Vagina (tissue), 2 donors: ENCODE data around the gene KMT5C. TPM values are rescaled to one million over a fixed set of nuclear protein-coding genes. Genes with fewer than 3 reads are reported as not detected.
A peak's percentile ranks its signal among the peaks of the same experiment; 100 is the strongest.

Source experiments
- DNase-seq, 2 donors: peaks; one replicate each; pipeline ENCODE4 v3.0.0-alpha.2; 2017; ENCODE audit errors: extremely low spot score in 2 of 2
- H3K27ac ChIP-seq: fragments of 200-600 bp; sonication (generic); one replicate; pipeline ENCODE4 v1.5.1; 2019
- H3K27me3 ChIP-seq: fragments of 200-600 bp; sonication (generic); one replicate; pipeline ENCODE4 v1.5.1; 2019
- H3K36me3 ChIP-seq, 2 donors: fragments of 200-600 bp; sonication (generic); one replicate each; pipeline ENCODE4 v1.5.1; 2017 to 2019
- H3K4me1 ChIP-seq: fragments of 200-600 bp; sonication (generic); one replicate; pipeline ENCODE4 v1.5.1; 2019
- H3K4me3 ChIP-seq, 2 donors: fragments of 200-600 bp; sonication (generic); 1 replicate in 1 of 2; 2 replicates in 1 of 2; pipeline ENCODE4 v1.5.1; 2016 to 2019
- H3K9me3 ChIP-seq: fragments of 200-600 bp; sonication (generic); one replicate; pipeline ENCODE4 v1.5.1; 2019
- POLR2A ChIP-seq, 2 donors: fragments of 450-650 bp; IDR thresholded peaks; one replicate each; pipeline ENCODE4 v1.6.1; 2017; ENCODE audit warnings: antibody characterized with exemption in 2 of 2, mild to moderate bottlenecking in 2 of 2, moderate library complexity in 2 of 2
- POLR2AphosphoS5 ChIP-seq, 2 donors: sonication (generic); formaldehyde crosslinking; IDR thresholded peaks; one replicate each; pipeline ENCODE4 v1.9.0; 2017; ENCODE audit warnings: antibody characterized with exemption in 2 of 2, mild to moderate bottlenecking in 2 of 2, low read depth in 1 of 2; ENCODE audit not compliant: insufficient read depth in 1 of 2
- intact Hi-C: fragments of 100-400 bp; cut with DNase I; formaldehyde crosslinking; loops from one replicate; pipeline ENCODE4 v1.15.1; 2023
- total RNA-seq: library from RNA; depleted of rRNA; stranded (reverse); fragments of >200 nt; gene quantifications from one replicate; pipeline ENCODE4 v1.2.3, GENCODE V29; 2016
- TF ChIP-seq, protein P1 (sequence below), 3 experiments: fragments of 450-650 bp in 2 of 3; fragments of 200-600 bp in 1 of 3; sonication (generic) in 1 of 3; IDR thresholded peaks; one replicate each; pipeline ENCODE4 v1.5.1; 2017 to 2019; ENCODE audit warnings: antibody characterized with exemption in 3 of 3, mild to moderate bottlenecking in 2 of 3, moderate library complexity in 2 of 3

Gene KMT5C
- total RNA-seq, 1 donor from 2014 or later, result 19.2 TPM

DNA sequence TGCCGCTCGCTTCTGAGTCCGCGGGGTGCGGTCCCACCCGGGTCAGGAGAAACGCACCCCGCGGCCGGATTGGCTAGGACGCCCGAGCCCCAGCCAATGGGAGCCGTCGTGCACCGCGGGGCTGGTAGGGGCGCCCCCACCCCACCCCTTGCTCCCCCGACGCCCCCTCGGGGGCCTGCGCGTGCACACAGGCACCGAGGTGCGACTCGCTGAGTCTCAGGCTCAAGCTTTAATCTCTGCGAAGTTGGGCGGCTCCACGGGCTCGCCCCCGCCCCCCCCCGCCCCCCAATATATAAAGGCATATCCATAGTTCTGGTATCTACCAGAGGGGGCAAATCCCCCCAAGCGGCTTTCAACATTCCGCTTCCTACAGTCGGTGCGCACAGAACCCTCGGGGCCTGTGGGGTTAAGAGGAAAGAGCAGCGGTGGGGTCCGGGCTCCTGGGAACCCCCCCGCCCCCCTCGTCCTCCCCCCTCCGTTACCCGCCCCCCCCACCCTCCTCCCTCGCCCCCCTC lies 15.1 kb downstream of the KMT5C start, which contains the start of gene COX6B2:
Gene COX6B2 (minus strand): TSS at position 22 of the 515 bp plus-strand sequence. CDS start 198 bp downstream, outside the sequence.
- no peak for DNase-seq
- intact Hi-C loops, result no loop called here
- no peaks in the 10 kb centered on the region for H3K9me3 ChIP-seq
- H3K27ac ChIP-seq, result no peak within 1 kb of the TSS
- H3K36me3 ChIP-seq, result no peaks in the 10 kb centered on the region
- peaks cover 23% of the 10 kb centered on the region for H3K4me1 ChIP-seq
- peaks cover 14% of the 10 kb centered on the region for H3K27me3 ChIP-seq
- peak within 1 kb of the TSS; percentile 22 to 34 for H3K4me3 ChIP-seq
- no peak for TF ChIP-seq POLR2AphosphoS5 (IDR thresholded peaks at IDR 0.05; ENCODE audit: insufficient read depth in 1 of 2, low read depth in 1 of 2)
- TF ChIP-seq, protein P1, sequence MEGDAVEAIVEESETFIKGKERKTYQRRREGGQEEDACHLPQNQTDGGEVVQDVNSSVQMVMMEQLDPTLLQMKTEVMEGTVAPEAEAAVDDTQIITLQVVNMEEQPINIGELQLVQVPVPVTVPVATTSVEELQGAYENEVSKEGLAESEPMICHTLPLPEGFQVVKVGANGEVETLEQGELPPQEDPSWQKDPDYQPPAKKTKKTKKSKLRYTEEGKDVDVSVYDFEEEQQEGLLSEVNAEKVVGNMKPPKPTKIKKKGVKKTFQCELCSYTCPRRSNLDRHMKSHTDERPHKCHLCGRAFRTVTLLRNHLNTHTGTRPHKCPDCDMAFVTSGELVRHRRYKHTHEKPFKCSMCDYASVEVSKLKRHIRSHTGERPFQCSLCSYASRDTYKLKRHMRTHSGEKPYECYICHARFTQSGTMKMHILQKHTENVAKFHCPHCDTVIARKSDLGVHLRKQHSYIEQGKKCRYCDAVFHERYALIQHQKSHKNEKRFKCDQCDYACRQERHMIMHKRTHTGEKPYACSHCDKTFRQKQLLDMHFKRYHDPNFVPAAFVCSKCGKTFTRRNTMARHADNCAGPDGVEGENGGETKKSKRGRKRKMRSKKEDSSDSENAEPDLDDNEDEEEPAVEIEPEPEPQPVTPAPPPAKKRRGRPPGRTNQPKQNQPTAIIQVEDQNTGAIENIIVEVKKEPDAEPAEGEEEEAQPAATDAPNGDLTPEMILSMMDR (IDR thresholded peaks at IDR 0.05), result no peak
- TF ChIP-seq POLR2A (IDR thresholded peaks at IDR 0.05), result no peak

DNA sequence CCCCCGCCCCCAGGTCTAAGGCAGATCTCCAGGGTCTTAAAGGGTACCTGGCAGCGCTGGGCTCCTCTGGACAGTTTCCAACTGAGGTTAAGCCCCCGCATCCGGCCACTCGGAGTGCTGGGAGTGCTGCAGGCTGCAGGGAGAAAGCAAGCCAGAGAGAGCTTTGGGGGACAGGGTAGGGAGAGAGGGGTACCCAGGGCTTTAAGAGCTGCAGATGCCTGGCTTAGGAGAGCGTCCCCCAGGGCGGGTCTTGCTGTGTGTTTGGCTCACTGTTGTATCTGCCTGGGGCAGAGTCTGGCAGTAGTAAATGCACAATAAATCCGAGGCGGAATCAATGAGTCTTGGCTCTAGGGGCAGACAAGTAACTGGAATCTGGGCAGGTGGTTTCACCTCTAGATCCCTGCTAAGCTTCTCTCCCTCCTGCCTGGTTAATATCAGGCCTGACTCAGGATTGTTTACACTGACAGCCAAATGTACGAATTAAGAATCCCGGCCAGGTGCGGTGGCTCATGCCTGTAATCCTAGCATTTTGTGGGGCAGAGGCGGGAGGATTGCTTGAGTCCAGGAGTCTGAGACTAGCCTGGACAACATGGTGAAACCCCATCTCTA lies 15.6 kb downstream of the KMT5C start:
- Histone ChIP-seq H3K36me3 (no peaks in the 10 kb centered on the region), H3K27me3 (peaks cover 14% of the 10 kb centered on the region), H3K27ac (no peak overlapping the region), H3K9me3 (no peaks in the 10 kb centered on the region), H3K4me3 (no peak overlapping the region), H3K4me1 (peaks cover 23% of the 10 kb centered on the region)
- intact Hi-C loops, result no loop called here
- no peak for DNase-seq
- no peak for TF ChIP-seq POLR2A (IDR thresholded peaks at IDR 0.05)
- TF ChIP-seq, protein P1 (IDR thresholded peaks at IDR 0.05), result no peak
- TF ChIP-seq POLR2AphosphoS5 (IDR thresholded peaks at IDR 0.05; ENCODE audit: insufficient read depth in 1 of 2, low read depth in 1 of 2), result no peak

DNA sequence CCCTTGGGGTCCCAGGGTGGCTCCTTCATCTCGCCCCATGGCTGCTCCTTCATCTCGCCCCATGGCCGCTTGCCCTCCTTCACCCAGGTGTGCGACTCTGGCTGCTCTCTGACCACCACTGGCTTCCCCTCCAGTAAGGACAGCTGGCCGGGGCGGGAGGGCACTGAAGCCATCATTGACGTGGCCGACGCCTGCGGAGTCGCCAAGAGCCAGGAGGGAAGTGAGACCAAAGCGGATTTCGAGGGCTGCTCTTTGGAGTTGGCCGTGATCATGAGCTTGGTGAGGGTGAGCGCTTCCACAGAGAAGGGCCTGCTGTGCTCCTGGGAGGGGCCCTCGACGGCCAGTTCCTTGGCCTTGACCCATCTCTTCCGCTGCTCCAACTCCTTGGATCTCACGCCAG lies 18.8 kb downstream of the KMT5C start:
- Histone ChIP-seq H3K4me3 (no peak overlapping the region), H3K36me3 (no peaks in the 10 kb centered on the region), H3K9me3 (no peaks in the 10 kb centered on the region), H3K27ac (no peak overlapping the region), H3K4me1 (peaks cover 18% of the 10 kb centered on the region), H3K27me3 (peaks cover 10% of the 10 kb centered on the region)
- DNase-seq, result no peak
- TF ChIP-seq POLR2AphosphoS5 (IDR thresholded peaks at IDR 0.05; ENCODE audit: insufficient read depth in 1 of 2, low read depth in 1 of 2) (no peak), POLR2A (IDR thresholded peaks at IDR 0.05) (no peak)
- TF ChIP-seq, protein P1 (IDR thresholded peaks at IDR 0.05), result no peak
- intact Hi-C loops, result no loop called here

DNA sequence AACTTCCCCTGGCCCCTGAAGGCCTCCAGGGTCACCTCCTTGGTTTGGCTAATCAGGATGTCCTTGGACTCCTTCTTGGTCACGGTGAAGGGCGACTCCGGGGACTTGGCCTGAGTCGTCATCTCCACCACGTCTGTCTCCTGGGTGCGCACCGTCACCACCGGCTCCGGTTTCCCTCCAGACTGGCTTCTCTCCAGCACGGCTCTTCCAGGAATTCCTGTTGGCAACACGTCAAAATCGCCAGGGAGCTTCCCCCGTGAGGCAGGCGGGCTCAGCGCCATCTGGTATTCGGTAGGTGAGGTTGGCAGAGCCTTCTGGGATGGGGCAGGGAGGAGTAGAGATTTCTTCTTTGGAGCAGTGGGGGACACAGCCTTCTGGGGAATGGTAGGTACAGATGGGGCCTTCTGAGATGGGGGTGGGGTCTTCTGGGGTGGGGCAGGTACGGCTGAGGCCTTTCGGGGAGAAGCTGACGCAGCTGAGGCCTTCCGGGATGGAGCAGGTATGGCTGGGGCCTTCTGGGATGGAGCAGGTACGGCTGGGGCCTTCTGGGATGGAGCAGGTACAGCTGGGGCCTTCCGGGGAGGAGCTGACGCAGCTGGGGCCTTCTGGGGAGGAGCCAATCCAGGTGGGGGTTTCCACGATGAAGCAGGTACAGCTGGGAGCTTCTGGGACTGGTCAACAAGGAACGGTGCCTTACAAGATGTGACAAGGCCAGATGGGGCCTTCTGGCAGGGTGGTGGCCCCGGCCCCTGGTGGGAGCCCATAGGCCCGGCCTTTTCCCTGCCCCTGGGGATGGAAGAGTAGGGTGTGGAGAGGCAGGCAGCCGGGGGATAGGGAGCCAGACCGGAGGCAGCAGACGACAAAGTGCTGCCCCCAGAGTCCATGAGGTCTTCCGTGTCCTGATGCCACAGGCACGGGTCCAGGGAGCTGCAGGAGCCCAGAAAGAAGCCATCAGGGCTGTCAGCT lies 19.6 kb downstream of the KMT5C start:
- no peak for DNase-seq
- Histone ChIP-seq H3K9me3 (no peaks in the 10 kb centered on the region), H3K36me3 (no peaks in the 10 kb centered on the region), H3K4me3 (no peak overlapping the region), H3K27me3 (peaks cover 5% of the 10 kb centered on the region), H3K4me1 (peaks cover 11% of the 10 kb centered on the region), H3K27ac (no peak overlapping the region)
- TF ChIP-seq POLR2AphosphoS5 (IDR thresholded peaks at IDR 0.05; ENCODE audit: insufficient read depth in 1 of 2, low read depth in 1 of 2) (no peak), POLR2A (IDR thresholded peaks at IDR 0.05) (no peak)
- TF ChIP-seq, protein P1 (IDR thresholded peaks at IDR 0.05), result no peak
- intact Hi-C loops, result no loop called here
